OCI-LY7 (cell line): ENCODE measurements around the gene VSIG4.

Source experiments
- EZH2phosphoT487 ChIP-seq: fragments of 200-600 bp; sonication (generic); IDR thresholded peaks from 2 replicates; pipeline ENCODE4 v1.6.1; 2018; ENCODE audit warnings: low read depth, borderline replicate concordance, mild to moderate bottlenecking, mixed run types, antibody characterized with exemption, low read length, moderate library complexity, mixed read lengths
- TF ChIP-seq, protein P1 (sequence below): fragments of 200-600 bp; sonication (generic); conservative IDR thresholded peaks from 2 replicates; pipeline ENCODE4 v1.5.1; 2014; ENCODE audit warnings: mild to moderate bottlenecking, antibody characterized with exemption, low read length, moderate library complexity, mixed read lengths

DNA sequence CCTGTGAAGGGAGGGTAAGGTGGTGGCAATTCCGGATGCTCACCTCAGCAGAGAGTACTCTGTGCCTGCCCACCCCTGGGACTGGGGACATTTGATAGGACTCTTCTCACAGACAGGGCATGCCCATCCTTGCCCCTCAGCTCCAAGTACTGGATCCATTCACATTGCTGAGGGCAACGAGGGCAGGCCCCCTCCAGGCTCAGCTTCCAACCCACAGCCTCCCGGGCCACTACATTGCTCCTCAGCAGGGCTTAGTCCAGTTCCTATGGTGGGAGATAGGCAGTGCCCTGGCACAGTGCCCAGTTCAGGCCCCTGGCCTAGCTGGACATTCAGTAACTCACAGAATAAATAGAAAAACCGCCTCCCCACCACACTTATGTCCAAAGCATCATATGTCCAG is 15.1 kb upstream of the VSIG4 start:
- TF ChIP-seq, protein P1, sequence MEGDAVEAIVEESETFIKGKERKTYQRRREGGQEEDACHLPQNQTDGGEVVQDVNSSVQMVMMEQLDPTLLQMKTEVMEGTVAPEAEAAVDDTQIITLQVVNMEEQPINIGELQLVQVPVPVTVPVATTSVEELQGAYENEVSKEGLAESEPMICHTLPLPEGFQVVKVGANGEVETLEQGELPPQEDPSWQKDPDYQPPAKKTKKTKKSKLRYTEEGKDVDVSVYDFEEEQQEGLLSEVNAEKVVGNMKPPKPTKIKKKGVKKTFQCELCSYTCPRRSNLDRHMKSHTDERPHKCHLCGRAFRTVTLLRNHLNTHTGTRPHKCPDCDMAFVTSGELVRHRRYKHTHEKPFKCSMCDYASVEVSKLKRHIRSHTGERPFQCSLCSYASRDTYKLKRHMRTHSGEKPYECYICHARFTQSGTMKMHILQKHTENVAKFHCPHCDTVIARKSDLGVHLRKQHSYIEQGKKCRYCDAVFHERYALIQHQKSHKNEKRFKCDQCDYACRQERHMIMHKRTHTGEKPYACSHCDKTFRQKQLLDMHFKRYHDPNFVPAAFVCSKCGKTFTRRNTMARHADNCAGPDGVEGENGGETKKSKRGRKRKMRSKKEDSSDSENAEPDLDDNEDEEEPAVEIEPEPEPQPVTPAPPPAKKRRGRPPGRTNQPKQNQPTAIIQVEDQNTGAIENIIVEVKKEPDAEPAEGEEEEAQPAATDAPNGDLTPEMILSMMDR = no peak
- TF ChIP-seq EZH2phosphoT487 = no peak
